Measurements from ENCODE around the gene RFC2.
A peak's percentile ranks its signal among the peaks of the same experiment; 100 is the strongest.
"Not testable (repeated sequence)": the region's sequence is repeated elsewhere in the genome, so short reads cannot be mapped to it uniquely, and the experiment has no call there.

The RFC2 gene

DNA sequence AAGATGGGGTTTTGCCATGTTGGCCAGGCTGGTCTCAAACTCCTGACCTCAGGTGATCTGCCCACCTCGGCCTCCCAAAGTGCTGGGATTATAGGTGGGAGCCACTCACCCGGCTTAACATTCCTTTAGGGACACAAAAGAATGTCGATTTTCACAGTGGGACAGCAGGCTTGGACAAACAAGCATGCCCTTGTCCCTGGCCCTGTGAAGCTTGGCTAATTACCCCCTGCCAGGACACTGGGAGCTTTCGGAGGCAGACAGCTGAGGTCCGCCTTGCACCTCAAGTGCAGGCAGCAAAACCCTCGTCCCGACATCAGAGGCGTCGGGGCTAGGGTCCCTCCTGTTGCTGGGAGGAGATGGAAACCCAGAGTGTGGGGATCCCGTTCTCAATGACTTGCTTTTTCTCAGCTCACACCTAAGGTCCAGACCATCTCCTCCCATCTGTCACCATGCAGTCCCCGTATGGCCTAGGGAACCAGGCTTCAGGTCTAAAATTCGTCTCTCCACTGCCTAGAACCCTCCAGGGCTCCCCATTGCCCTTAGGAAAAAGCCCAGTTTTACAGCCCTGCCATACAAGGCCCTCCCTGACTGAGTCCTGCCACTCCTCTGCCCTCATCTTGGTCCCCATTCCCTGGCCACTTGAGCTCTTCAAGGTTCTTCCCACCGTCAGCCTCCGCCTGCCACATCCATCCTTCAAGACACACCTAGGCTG is 28.7 kb upstream of the RFC2 start:
- no peak for DNase-seq (ENCODE audit: low spot score)

DNA sequence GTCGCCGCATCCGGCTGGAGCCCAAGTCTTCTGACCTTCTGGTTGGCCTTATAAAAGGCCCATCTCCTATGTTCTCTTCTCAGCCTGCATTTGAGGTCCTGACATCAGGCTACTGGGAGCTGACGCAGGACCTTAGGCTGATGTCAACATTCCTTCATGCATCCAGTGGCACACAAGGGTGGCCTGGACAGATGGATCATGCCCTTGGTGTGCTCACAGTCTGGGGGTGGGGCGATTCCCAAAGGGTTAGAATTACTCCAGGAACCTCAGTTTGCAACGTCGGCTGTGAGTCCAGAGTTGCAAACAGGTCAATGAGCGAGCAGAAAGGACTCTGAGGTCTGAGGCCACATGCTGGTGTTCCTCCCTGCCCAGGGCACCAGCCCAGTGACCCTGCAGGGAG is 26.8 kb upstream of the RFC2 start:
- no peak for DNase-seq (ENCODE audit: low spot score)

DNA sequence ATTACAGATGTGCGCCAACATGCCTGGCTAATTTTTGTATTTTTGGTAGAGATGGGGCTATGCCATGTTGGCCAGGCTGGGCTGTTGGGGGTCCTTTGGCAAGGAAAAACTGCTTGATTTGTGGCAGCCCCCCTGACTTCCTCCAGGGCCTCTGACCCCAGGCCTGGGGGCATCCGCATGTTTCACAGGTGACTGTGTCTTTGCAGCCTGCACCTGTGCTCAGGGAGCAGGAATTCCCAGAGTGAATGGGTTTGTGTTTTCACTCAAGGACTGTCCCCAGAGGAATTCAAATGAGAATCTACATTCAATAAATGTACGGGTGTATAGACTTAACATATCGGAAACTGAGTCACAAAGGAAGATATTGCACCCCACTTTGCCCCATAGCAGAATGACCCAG is 23.4 kb upstream of the RFC2 start:
- no peak for DNase-seq (ENCODE audit: low spot score)

DNA sequence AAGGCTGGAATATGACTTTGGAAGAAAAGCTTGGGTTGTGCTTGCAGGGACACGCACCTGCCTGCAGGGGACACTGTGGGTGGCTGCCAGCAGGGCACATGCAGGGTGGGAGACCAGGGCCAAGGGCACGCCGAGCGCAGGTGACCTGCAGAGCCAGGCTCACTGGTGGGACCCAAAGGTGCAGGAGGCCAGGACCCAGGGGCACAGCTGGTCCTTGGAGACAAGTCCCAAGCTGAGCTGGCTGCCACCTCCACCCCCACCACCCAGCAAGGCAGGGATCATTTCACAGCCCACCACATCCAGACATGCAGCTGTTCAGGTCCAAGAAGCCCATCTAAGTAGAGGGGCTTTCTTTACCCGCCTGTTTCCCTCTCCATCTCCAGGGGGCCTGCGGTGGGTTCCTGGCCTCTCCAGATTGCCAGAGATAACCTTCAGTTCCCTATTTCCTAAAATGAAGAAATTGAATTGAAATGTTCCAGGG is 21.2 kb upstream of the RFC2 start:
- no peak for DNase-seq (ENCODE audit: low spot score)

DNA sequence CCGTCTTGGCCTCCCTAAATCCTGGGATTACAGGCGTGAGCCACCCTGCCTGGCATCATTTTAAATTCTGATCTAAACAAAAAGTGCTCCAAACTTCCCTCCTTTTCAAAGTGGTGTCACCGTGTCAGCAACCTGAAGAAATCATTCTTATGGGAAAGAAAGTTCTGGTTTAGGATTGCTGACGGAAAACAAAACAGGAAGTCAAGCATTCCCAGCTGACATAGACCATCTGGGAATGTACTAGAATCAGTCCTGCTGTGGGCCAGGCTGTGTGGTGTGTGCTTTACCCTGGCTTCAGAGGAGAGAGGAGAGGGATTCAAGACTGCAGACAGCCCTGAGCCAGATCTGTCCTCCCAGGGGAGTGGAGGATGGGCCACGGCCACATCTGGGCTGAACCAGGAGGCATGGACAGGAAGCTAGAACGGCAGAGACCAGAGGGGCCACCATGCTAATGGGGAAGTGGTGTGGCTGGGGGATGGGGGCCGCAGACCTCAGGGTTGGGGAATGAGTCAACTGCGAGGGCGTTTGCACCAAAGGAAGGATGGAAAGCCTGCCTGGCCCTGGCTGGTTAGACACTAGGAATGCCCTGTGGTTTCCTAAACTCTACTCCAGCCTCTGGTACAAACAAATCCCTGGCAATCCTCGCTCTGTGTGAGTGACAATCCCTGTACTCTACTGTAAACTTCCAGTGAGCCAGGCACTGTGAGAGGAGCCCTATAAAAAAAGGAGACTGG is 18.3 kb upstream of the RFC2 start:
- DNase-seq (ENCODE audit: low spot score) = peak; percentile 52

DNA sequence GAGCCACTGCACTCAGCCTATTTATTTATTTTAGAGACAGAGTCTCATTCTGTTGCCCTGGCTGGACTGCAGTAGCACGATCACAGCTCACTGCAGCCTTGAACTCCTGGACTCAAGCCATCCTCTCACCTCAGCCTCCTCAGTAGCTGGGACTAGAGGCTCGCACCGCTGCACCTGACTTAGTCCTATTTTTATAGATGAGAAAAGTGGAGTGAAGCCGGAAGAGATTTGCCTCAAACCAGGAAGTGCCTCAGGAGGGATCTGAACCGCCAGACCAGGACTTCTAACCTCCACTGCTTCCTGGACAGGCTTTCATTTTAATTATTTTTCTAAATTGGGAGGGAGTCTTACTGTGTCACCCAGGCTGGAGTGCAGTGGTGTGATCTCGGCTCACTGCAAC is 17.5 kb upstream of the RFC2 start:
- no peak for DNase-seq (ENCODE audit: low spot score)

DNA sequence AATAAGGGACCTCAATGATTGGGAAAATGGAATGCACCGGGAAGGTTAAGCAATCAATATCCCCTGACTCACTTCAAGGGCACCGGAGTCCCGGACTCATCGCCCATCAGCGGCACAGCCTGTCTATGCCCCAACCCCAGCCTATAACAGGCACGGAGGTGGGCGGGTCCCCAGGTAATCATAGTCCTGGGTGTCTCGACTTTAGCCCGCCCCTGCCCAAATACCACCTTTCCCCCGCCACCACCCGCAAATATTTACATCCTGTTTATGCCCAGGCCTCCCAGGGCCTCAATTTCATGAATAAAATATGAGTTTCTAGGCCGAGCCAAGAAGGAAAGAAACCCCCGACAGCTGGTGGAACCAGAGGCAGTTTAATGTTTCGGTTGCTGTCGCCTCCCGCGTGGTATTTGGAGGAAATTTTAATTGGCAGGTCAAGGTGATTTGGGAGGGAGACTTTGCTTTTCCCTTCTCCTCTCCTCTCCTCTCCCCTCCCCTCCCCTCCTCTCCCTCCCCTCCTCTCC is 15.6 kb upstream of the RFC2 start:
- peak; percentile 41 for DNase-seq (ENCODE audit: low spot score)

DNA sequence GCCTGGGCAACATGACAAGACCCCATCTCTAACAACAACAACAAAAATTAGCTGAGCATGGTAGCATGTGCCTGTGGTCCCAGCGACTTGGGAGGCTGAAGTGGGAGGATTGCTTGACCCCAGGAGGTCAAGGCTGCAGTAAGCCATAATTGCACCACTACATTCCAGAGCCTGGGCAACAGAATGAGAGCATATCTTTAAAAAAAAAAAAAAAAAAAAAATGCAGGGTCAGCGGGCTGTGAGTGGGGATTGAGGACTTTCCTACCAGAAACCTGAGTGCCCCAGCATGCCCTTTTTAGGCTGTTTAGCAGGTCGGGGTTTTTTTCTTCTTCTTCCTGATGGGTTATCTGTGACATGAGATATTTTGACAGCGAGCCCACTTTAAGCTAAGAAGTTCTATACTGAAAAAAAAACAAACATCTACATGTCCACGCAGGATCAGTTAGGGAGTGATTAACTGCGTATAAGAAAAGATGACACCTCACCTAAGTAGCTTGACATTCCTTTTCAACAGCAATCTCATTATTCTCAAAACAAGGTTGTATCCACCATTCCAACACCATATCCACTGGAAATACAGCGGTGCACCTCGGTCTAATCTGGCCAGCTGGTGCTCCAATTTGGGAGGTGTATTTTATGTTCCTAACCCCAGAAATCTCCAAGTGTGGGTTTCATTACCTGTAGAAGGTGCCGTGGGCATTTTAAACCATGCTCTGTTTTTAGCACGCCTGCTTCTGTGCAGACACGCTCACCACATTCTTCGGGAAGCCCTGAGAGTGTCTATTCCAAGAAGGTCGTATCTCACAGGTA is 13.8 kb upstream of the RFC2 start:
- DNase-seq (ENCODE audit: low spot score) = no peak

DNA sequence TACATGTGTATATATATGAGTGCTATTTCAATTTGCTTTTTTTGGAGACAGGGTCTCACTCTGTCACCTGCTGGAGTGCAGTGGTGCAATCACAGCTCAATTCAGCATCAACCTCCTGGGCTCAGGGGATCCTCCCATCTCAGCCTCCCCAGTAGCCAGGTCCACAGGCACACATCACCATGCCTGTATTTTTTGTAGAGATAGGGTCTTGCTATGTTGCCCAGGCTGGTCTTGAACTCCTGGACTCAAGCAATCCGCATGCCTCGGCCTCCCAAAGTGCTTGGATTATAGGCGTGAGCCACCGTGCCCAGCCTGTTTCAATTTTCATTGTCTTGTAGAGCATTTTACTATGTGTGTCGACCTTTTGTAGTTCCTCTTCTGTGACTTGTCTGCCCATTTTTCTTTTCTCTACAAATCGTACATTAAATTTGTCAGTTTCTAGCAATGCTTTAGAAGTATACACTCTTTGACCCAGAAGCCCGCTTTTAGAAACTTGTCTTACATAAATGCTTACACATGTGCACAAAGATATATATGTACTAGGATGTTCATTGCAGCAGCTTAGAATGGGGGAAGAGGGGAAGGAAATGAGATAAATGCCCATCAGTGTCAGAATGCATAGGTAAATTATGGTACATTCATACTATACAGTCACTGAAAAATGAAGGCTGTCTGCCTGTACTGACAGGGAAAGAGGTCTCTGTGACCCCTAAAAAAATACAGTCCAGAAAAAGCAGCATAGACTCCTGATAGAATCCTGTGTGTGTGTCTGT is 12.2 kb upstream of the RFC2 start:
- DNase-seq (ENCODE audit: low spot score) = no peak

DNA sequence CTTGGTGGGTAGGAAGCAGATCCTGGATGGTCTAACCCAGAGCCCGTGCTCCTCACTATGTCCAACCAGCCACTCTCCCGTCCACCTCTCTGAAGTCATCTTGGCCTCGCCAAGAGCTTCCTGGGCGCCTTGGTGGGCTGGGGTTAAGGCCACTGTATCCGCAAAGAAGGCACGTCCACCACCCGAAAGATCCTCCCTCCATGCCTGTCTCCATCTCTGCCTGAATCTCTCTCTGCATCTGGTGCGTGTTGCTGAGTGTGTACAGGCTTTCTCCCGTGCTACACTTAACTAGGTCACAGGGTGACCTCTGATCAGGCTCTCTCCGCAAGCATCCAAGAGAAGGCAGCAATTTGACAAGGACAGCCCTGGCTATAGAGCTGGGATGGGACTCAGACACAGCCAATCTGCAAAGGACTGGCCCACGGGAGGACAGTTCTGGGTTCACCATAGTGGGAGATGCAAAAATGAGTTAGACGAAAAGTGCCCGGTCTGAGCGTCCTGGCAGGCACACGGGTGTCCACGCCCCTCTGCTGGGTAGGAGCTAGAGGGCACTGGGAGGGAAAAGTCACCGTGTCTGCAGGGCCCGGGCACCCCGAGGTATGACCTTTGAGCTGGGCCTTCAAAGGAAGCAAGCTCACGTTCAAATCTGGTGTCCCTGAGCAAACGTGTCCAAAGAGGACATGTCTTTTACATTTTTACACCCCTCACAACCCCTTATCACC is 9.4 kb upstream of the RFC2 start:
- DNase-seq (ENCODE audit: low spot score) = no peak

DNA sequence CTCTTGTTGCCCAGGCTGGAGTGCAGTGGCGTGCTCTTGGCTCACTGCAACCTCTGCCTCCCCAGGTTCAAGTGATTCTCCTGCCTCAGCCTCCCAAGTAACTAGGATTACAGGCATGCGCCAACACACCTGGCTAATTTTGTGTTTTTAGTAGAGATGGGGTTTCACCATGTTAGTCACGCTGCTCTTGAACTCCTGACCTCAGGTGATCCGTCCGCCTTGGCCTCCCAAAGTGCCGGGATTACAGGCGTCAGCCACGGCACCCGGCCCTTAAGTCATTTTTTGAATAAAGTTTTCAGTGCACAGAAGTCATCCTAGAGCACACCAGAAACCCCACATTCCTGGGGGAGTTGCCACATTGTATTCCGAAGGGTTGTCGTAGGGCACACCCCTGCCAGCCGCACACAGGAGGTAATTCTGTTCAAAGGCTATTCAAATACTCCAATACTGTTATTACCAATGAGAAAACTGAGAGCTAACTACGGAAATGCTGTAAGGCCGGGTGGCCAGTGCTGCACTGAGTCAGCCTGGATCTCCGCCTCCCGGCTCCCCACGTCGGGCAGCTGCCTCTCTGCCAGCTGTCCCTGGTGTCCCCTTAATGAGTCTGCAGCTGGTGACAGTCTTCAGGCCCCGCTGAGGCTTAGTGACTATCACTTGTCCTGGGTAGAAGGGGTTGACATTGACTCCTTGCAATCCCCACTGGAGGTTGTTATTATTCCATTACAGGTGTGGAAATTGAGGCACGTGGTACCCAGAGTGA is 8.6 kb upstream of the RFC2 start:
- DNase-seq (ENCODE audit: low spot score) = no peak

DNA sequence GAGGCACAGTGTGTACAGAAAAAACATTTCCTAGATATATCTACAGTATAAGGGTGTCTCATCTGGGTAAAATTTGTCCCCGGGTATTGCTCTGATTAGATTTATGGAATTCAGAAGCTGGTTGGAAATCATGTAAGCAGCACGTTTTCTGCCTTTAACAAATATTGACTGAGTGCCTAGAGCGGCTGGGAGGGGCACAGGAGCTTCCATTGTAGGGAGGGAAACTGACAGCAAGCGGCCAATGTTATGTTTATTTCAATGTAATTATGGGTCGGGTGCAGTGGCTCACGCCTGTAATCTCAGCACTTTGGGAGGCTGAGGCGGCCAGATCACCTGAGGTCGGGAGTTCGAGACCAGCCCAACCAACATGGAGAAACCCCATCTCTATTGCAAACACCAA is 4.4 kb upstream of the RFC2 start:
- DNase-seq (ENCODE audit: low spot score) = no peak

DNA sequence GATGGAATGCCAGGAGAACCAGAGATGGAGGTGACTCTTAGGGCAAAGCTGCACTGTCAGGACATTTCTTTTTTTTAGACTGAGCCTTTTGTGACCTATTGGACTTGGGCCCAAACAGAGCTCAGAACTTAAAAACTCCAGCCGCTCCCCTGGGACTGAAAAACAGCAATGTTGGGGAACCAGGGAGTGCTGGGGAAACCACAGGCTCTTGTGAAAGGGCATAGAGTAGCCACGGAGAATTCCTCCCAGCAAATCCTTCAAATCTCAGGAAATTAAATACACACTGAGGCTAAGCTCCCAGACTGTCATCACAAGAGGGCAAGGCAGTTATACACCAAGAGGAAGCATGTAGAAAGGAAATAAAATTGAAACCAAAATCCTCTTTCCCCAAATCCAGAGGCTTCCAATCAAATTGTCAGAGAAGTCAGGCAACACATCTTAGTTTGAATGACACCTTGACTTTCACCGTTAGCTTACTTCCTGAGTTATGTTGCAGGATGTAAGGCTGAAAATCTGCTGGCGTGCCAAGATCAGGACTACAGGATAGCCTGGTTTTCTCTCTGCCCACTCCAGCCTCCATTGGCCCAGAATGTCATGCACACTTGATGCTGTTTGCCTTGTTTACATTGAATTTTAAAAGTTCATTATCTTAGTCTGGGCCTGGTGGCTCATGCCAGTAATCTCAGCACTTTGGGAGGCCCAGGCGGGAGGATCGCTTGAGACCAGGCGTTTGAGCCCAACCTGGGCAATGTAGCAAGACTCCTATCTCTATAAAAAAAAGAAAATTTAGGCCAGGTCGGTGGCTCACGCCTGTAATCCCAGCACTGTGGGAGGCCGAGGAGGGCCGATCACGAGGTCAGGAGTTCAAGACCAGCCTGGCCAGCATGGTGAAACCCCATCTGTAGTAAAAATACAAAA is 2.6 kb upstream of the RFC2 start:
- DNase-seq (ENCODE audit: low spot score) = no peak

DNA sequence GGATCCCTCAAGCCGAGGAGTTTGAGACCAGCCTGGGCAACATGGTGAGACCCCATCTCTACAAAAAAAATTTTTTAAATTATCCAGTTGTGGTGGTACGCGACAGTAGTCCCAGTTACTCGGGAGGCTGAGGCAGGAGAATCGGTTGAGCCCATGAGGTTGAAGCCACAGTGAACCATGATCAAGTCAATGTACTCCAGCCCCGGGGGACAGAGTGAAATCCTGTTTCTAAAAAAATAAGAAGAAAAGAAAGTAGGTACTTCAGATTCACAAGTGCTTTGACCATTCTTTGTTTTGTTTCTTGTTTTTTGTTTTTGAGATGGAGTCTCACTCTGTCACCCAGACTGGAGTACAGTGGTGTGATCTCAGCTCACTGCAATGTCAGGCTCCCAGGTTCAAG is 1.3 kb upstream of the RFC2 start:
- not testable (repeated sequence) for DNase-seq (ENCODE audit: low spot score)

DNA sequence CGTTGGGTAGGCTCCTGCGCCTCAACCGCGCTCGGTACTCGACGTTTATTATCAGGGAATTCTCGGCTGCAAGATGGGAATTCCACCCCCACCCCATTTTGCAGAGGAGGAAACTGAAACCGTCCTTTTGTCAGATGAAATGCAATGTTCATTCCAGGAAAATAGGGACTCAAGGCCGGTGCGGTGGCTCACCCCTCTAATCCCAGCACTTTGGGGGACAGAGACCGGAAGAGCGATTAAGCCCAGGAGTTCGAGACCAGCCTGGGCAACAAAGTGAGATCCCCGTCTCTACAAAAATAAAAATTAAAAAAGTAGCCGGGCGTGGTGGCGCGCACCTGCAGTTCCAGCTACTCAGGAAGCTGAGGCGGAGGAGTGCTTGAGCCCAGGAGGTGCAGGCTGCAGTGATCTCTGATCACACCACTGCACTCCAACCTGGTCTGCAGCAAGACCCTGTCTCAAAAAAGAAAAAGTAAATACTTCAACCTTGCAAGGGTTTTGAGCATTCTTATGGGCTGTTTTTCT is 720 bp upstream of the RFC2 start:
- DNase-seq (ENCODE audit: low spot score) = no peak

DNA sequence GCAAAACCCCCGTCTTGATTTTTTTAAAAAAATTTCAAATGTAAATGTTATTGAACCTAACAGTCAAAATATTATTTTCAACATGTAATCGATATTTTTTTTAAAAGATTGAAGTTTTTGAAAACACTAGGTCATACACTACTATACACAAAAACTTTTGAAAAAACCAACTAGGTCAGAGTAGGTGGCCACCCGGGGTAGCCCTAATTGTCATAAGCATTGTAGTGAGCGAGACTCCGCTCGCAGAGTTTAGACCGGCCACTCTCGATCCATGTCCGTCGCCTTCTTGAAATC is 417 bp downstream of the RFC2 start:
- no peak for DNase-seq (ENCODE audit: low spot score)

DNA sequence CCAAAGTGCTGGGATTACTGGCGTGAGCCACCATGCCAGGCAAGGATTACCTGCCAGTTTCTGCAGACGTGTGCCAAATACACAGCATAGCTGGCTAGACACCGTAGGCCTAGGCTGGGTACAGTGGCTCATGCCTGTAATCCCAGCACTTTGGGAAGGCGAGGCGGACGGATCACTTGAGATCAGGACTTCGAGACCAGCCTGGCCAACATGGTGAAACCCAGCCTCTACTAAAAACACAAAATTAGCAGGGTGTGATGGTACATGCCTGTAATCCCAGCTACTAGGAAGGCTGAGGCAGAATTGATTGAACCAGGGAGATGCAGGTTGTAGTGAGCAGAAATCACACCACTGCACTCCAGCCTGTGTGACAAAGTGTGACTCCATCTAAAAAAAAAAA is 868 bp downstream of the RFC2 start:
- DNase-seq (ENCODE audit: low spot score) = no peak

DNA sequence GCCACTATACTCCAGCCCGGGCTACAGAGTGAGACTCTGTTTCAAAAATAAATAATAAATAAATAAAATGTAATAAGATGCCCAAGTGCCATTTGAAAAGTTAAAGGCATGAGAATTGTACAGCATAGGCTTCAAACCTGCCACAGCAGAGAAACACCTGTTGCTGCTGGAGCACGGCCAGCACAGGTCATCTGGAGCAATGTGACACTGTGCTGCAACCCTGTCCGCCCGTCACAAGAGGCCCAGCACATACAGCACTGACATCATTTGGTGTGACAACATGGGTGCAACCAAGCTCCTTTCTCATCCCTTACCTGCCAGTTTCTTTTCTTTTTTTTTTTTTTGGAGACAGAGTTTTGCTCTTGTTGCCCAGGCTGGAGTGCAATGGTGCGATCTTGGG is 1.3 kb downstream of the RFC2 start:
- no peak for DNase-seq (ENCODE audit: low spot score)

DNA sequence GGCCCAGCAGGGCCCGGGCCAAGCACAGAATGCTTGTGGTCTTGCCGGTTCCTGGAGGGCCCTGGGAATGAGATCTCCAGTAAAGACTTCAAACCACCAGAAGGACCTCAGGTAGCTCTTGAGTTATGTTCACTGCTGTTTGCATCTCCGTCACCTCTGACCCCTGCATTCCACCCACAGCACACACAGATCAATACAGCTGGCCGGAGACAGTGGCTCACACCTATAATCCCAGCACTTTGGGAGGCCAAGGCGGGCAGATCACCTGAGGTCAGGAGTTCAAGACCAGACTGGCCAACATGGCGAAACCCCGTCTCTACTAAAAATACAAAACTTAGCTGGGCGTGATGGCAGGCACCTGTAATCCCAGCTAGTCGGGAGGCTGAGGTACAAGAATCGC is 5.1 kb downstream of the RFC2 start:
- not testable (repeated sequence) for DNase-seq (ENCODE audit: low spot score)

Data from activated CD4-positive, alpha-beta T cell treated with anti-CD3 and anti-CD28 coated beads, Interleukin-2, Interleukin-4, amounts not matched to agents 100 ng/mL and 50 ng/mL, durations not matched to agents 16 hours and 8 hours (primary cell).